Dendritic cell treated with granulocyte-macrophage colony-stimulating factor and Interleukin-4, amounts not matched to agents 40 ng/mL and 50 ng/mL, for 4 days (primary cell): Measurements from ENCODE around the gene BTBD17.
"Not testable (repeated sequence)": the region's sequence is repeated elsewhere in the genome, so short reads cannot be mapped to it uniquely, and the experiment has no call there.

Experiments used
- H3K27ac Mint-ChIP-seq: one replicate; pipeline ENCODE4 v1.8.0; 2022; ENCODE audit warnings: mild to moderate bottlenecking, mixed read lengths
- H3K27me3 Mint-ChIP-seq: one replicate; pipeline ENCODE4 v1.8.0; 2022; ENCODE audit warnings: mild to moderate bottlenecking, mixed read lengths
- H3K36me3 Mint-ChIP-seq: one replicate; pipeline ENCODE4 v1.8.0; 2022; ENCODE audit warnings: low read depth, mixed read lengths
- H3K4me1 Mint-ChIP-seq: one replicate; pipeline ENCODE4 v1.8.0; 2022; ENCODE audit warnings: low read depth, mixed read lengths
- H3K4me3 Mint-ChIP-seq: one replicate; pipeline ENCODE4 v1.8.0; 2022; ENCODE audit warnings: mild to moderate bottlenecking, moderate library complexity, mixed read lengths
- H3K9me3 Mint-ChIP-seq: one replicate; pipeline ENCODE4 v1.8.0; 2022; ENCODE audit warnings: mixed read lengths
- intact Hi-C: fragments of 100-400 bp; cut with micrococcal nuclease; formaldehyde crosslinking; loops from one replicate; pipeline ENCODE4 v1.15.0; 2022

Gene BTBD17, protein sequence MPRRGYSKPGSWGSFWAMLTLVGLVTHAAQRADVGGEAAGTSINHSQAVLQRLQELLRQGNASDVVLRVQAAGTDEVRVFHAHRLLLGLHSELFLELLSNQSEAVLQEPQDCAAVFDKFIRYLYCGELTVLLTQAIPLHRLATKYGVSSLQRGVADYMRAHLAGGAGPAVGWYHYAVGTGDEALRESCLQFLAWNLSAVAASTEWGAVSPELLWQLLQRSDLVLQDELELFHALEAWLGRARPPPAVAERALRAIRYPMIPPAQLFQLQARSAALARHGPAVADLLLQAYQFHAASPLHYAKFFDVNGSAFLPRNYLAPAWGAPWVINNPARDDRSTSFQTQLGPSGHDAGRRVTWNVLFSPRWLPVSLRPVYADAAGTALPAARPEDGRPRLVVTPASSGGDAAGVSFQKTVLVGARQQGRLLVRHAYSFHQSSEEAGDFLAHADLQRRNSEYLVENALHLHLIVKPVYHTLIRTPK

DNA sequence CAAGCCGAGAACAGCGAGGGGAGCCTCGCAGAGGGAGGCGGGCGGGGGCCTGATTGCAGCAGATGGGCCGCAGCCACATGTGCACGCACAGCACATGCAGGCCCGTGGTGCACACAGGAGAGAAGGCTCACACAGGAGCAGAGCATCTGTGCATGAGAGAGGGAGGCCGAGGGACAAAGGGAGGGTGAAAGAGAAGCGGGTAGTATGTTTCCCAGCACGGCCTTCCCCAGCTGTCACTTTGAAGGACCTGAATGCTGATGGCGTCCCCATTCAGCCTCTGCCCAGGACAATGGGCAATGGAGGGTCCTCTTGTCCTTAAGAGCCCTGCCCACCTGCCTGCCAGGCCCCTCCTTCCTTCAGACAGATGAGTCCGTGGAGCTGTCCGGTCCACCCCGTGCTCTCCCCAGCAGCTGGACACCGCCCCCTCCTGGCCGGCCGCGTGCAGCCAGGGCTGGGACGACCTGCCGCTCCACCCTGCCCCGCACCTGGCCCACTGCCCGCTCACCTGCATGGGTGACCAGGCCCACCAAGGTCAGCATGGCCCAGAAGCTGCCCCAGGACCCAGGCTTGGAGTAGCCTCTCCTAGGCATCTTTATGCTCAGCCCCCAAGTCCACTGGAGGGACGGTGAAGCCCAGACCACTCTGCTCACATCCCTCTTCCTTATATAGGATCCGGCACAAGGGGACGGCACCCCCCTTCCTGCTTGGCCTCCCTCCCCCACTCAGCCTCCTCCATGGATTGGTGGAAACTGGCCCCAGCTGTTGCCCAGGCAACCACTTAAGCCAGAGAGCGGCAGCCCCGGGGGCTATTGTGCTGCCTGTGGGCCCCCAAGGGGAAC is at the start of gene BTBD17:
BTBD17 (minus strand) TSS at position 639 of the 839 bp plus-strand sequence; CDS start at position 590, 49 bp downstream.
- Mint-ChIP-seq H3K27me3 (peaks cover 78% of the 10 kb centered on the region), H3K9me3 (no peaks in the 10 kb centered on the region), H3K27ac (no peak within 1 kb of the TSS), H3K4me3 (no peak within 1 kb of the TSS), H3K36me3 (no peaks in the 10 kb centered on the region), H3K4me1 (peaks cover 5% of the 10 kb centered on the region)
- intact Hi-C loops: loop anchor here (5.0 kb wide), 1 partner anchor 149 kb away; the partner anchor contains the start of gene TTYH2

DNA sequence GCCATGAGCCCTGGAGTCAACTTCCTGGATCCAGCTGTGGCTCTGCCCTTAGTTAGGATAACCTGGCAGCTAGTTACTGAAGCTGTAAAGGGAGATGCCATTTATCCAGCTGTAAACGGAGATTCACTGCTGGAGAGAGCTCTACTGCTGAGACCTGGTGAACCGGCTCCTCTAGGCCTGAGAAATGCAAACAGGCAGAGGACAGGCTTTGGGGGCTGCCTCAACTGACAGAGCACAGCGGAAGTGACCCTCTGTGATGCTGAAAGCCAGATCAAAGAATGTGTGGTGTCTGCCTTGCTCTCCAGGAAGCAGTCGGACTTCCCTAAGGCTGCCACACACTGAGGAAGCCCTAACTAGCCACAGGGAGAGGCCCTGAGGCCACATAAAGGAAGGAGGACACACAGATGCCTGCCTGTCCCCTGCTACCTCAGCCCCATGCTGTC is 48.4 kb upstream of the BTBD17 start:
- no peaks in the 10 kb centered on the region for H3K36me3 Mint-ChIP-seq
- intact Hi-C loops: no loop called here
- H3K27ac Mint-ChIP-seq: no peak overlapping the region
- peaks cover 31% of the 10 kb centered on the region for H3K27me3 Mint-ChIP-seq
- H3K4me1 Mint-ChIP-seq: peaks cover 10% of the 10 kb centered on the region
- no peak overlapping the region for H3K4me3 Mint-ChIP-seq
- no peaks in the 10 kb centered on the region for H3K9me3 Mint-ChIP-seq

DNA sequence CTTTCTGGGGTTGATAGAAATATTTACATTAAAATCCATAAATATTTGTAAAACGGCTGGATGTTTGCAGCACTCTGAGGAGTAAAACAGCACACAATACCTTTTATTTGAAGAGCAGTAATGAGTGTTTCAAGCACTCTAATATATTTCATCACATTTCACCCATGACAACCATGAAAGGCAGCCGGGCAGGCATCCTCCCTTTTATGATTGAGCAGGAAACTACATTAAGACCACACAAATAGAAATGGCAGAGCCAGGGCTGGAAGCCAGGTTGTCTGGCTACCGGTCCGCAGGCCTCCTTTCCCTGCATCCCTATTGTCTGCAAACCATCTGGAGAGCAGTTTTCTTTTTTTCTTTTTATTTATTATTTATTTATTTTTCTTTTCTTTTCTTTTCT is 47.1 kb upstream of the BTBD17 start:
- no peaks in the 10 kb centered on the region for H3K36me3 Mint-ChIP-seq
- H3K27me3 Mint-ChIP-seq: peaks cover 37% of the 10 kb centered on the region
- no peaks in the 10 kb centered on the region for H3K9me3 Mint-ChIP-seq
- intact Hi-C loops: no loop called here
- H3K27ac Mint-ChIP-seq: no peak overlapping the region
- no peak overlapping the region for H3K4me3 Mint-ChIP-seq
- H3K4me1 Mint-ChIP-seq: peaks cover 5% of the 10 kb centered on the region

DNA sequence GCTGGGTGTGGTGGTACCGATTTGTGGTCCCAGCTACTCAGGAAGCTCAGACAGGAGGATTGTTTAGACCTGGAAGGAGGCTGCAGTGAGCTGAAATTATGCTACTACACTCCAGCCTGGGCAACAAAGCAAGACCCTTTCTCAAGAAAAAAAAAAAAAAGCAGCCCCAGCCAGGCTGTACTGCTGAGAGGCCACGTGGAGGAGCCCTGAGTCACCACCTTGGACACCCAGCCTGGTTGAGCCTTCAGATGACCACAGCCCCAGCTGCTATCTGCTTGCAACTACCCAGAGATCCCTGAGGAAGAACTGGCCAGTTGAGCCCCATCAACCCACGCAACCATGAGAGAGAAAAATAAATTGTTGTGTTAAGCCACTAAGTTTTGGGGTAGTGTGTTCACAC is 46.6 kb upstream of the BTBD17 start:
- Mint-ChIP-seq H3K27me3 (peaks cover 41% of the 10 kb centered on the region), H3K4me1 (peaks cover 5% of the 10 kb centered on the region), H3K9me3 (no peaks in the 10 kb centered on the region), H3K27ac (no peak overlapping the region), H3K36me3 (no peaks in the 10 kb centered on the region), H3K4me3 (no peak overlapping the region)
- intact Hi-C loops: no loop called here

DNA sequence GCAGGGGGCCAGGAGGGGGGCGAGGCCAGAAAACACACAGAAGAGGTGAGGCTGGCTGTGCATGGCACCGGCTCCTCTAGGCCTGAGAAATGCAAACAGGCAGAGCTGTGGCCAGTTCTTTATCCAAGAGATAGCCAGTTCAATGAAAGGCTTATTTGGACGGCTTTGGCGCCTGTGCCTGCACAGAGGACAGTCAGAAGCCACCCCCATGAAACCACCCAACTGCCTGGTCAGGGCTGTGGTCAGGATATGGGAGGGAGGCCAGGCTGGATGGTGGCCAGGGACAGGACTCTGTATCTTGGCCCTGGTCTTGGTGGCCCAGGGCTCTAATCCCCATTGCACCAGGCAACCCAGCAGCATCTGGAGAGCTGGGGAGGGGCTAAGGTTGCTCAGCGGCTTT is 45.7 kb upstream of the BTBD17 start:
- Mint-ChIP-seq H3K27me3 (peaks cover 38% of the 10 kb centered on the region), H3K9me3 (no peaks in the 10 kb centered on the region), H3K27ac (no peak overlapping the region), H3K4me3 (no peak overlapping the region), H3K4me1 (peaks cover 5% of the 10 kb centered on the region), H3K36me3 (no peaks in the 10 kb centered on the region)
- intact Hi-C loops: no loop called here

DNA sequence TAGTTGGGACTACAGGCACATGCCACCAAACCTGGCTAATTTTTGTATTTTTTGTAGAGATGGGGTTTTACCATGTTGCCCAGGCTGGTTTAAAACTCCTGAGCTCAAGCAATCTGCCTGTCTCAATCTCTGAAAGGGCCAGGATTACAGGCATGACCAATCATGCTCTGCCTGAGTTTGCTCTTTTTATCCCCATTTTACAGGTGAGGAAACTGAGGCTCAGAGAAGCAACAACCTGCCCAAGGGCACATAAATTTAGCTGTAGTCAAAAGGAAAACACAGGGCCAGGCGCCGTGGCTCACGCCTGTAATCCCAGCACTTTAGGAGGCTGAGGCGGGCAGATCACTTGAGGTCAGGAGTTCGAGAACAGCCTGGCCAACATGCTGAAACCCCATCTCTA is 43.6 kb upstream of the BTBD17 start:
- H3K9me3 Mint-ChIP-seq, H3K36me3 Mint-ChIP-seq, H3K4me3 Mint-ChIP-seq, H3K27ac Mint-ChIP-seq, H3K4me1 Mint-ChIP-seq, intact Hi-C loops: not testable (repeated sequence)
- H3K27me3 Mint-ChIP-seq: peaks cover 35% of the 10 kb centered on the region

DNA sequence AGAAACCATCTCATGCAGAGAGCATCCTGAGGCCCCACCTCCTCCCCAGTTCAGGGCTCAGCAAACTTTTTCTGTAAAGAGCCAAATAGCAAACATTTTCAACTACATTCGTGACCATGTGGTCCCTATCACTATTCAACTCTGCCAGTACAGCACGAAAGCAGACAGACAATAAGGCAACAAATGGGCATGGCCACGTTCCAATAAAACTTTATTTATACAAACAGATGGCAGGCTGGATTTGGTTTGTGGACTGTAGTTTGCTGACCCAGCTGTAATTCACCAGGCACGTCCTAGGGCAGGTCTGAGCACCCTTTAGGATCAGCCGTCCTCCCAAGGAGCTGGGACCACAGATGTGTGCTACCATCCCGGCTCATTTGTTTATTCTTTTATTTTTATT is 43.1 kb upstream of the BTBD17 start:
- intact Hi-C loops: no loop called here
- Mint-ChIP-seq H3K4me1 (peaks cover 5% of the 10 kb centered on the region), H3K27me3 (peaks cover 36% of the 10 kb centered on the region), H3K4me3 (no peak overlapping the region), H3K9me3 (peaks cover 5% of the 10 kb centered on the region), H3K36me3 (no peaks in the 10 kb centered on the region), H3K27ac (no peak overlapping the region)

DNA sequence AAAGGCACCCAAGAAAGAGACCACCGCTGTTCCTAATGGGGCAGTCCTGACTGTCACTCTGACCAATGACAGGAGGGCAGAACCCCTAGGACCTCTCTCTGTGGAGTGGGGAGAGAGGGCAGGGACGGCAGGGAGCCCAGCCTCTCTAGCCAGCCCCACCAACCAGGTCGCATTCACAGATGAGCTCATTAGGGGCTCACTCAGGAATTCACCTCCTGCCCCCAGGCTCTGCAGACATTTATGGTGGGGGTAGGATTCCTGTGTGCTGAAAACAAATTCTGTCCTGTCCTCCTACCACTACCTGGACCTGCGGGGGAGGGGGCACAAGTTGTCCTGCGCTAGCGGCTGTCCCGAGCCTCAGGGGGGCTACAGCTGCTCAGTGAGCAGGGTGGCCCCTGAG is 42.5 kb upstream of the BTBD17 start:
- H3K36me3 Mint-ChIP-seq: no peaks in the 10 kb centered on the region
- no peak overlapping the region for H3K4me3 Mint-ChIP-seq
- intact Hi-C loops: no loop called here
- peaks cover 5% of the 10 kb centered on the region for H3K4me1 Mint-ChIP-seq
- peaks cover 11% of the 10 kb centered on the region for H3K9me3 Mint-ChIP-seq
- H3K27me3 Mint-ChIP-seq: peaks cover 40% of the 10 kb centered on the region
- no peak overlapping the region for H3K27ac Mint-ChIP-seq

DNA sequence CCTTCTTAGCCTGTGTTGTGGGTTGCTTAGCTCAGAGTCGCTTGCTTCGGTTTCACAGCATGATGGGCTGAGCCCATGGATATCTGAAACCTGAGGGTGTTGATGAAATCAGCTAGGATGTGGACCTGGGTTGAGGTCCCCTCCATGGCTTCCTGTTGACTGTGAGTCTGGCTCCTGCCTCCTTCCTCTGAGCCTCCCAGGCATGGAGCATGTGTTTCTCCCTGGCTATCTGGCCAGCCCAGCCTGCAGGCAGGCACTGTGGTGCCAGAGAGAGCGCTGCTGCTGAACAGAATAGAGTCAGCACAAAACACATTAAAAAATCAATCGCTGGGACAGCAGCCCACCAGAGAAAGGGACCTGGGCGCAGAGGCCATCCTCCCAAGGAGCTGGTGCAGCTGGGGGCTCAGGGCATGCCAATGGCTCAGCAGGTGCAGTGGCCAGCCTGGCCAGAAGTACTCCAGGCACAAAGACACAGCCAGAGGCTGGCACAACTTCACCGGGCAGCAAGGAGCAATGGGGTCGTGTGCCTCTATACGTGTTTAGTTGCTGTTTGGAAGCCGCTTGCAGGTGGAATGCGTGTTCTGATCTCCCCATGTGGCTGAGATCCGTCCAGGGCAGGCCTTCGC is 42.0 kb upstream of the BTBD17 start:
- Mint-ChIP-seq H3K27me3 (peaks cover 40% of the 10 kb centered on the region), H3K9me3 (peaks cover 11% of the 10 kb centered on the region), H3K4me1 (peaks cover 5% of the 10 kb centered on the region), H3K27ac (no peak overlapping the region), H3K36me3 (no peaks in the 10 kb centered on the region), H3K4me3 (no peak overlapping the region)
- intact Hi-C loops: no loop called here

DNA sequence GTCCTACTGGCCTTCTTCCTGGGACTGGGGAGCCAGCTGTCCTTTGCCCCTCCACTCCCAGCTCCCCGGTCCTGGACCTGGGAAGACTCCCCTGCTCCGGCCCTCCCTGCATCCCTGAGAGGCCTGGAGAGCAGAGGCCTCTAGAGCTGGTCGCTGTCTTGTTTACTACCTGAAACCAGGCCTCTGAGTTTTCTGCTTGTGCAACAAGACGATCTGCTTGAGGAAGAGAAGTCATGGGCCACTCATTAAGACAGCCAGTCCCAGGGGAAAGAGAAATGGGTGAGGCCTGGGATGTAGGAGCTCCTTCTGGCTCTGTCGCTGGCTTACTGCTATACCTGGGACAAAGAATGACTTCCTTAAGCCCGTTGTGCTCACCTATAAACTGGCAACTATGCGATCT is 40.4 kb upstream of the BTBD17 start:
- no peaks in the 10 kb centered on the region for H3K36me3 Mint-ChIP-seq
- intact Hi-C loops: no loop called here
- no peak overlapping the region for H3K4me3 Mint-ChIP-seq

DNA sequence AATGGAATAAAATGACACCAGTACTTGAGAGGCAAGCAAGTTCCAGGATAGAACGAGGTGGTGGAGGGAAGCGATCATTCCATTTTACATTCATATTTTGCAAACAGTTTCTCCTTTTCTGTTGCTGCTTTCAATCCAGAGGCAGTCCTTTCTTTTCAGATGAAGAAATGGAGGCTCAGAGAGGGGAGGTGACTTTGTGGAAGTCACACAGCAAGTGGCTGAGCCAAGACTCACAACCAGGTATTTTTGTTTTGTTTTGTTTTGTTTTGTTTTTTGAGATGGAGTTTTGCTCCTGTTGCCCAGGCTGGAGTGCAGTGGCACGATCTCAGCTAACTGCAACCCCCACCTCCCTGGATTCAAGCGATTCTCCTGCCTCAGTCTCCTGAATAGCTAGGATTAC is 34.9 kb upstream of the BTBD17 start:
- Mint-ChIP-seq H3K27me3 (peaks cover 15% of the 10 kb centered on the region), H3K4me3 (no peak overlapping the region), H3K9me3 (peaks cover 18% of the 10 kb centered on the region), H3K36me3 (no peaks in the 10 kb centered on the region), H3K4me1 (peaks cover 5% of the 10 kb centered on the region), H3K27ac (no peak overlapping the region)
- intact Hi-C loops: no loop called here

More for the DNA sequence above, 40.4 kb upstream of the BTBD17 start:
- H3K27me3 Mint-ChIP-seq: peaks cover 36% of the 10 kb centered on the region
- H3K4me1 Mint-ChIP-seq: no peaks in the 10 kb centered on the region
- no peak overlapping the region for H3K27ac Mint-ChIP-seq
- H3K9me3 Mint-ChIP-seq: peaks cover 11% of the 10 kb centered on the region

DNA sequence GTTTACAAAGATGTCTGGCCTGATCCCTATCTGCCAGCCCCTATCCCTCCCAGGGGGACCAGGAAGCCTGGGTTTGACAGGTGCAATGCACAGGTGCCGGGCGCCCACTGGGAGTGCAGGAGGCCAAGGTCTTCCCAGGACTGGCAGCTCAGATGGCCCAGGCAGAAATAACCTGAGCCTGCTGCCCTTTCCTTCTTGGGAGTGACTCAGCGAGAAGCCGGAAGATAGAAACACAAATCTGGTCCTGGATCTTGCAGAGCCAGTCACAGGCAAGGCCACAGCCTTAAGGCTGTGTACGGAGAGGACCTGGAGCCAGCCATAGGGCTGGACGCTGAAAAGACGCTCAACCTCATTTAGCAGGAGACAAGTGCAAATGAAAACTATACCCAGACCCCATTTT is 33.3 kb upstream of the BTBD17 start:
- Mint-ChIP-seq H3K27me3 (peaks cover 15% of the 10 kb centered on the region), H3K9me3 (peaks cover 16% of the 10 kb centered on the region), H3K36me3 (no peaks in the 10 kb centered on the region), H3K4me1 (peaks cover 12% of the 10 kb centered on the region), H3K27ac (no peak overlapping the region), H3K4me3 (no peak overlapping the region)
- intact Hi-C loops: no loop called here

DNA sequence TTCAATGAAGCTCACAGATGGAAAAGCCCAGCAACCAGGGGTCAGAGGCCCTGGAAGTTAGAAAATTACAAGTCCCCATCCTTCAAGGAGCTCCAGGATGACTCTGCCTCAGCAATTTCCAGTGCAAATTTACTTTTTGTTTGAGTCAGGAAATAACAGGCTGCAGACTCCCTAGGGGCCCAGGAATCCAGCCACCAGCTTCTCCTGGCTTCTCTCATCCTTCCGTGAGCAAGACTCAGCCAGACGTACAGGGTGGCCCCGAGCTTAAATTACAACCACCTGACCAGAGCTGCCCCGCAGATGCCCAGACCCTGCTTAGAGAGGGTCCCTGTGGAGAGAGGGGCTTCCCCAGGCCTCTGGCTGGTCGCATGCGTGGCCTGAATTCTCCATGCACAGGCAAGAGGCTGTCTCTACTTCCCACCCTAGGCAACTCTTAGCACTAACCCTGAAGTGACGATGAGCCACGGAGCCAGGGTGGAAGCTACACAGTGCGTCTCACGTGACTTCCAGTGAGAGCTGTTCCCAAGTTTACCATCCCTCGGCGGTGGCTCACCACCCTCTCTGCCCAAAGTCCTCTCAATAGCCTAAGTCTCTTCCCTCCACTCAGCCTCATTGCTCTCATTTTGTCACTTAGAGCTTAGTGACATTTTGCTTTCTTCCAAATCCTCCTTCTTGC is 32.7 kb upstream of the BTBD17 start:
- intact Hi-C loops: no loop called here
- Mint-ChIP-seq H3K9me3 (peaks cover 10% of the 10 kb centered on the region), H3K4me3 (no peak overlapping the region), H3K27me3 (peaks cover 16% of the 10 kb centered on the region), H3K27ac (no peak overlapping the region), H3K36me3 (no peaks in the 10 kb centered on the region), H3K4me1 (peaks cover 13% of the 10 kb centered on the region)
